GM18502 (cell line): ENCODE measurements around the gene PSME3IP1.

Experiments used
- ATAC-seq: cut with Tn5 transposase; IDR thresholded peaks from one replicate; pipeline ENCODE4 v1.9.1; 2021; ENCODE audit warnings: mild to moderate bottlenecking; ENCODE audit not compliant: unreplicated experiment, poor library complexity

The PSME3IP1 gene

DNA sequence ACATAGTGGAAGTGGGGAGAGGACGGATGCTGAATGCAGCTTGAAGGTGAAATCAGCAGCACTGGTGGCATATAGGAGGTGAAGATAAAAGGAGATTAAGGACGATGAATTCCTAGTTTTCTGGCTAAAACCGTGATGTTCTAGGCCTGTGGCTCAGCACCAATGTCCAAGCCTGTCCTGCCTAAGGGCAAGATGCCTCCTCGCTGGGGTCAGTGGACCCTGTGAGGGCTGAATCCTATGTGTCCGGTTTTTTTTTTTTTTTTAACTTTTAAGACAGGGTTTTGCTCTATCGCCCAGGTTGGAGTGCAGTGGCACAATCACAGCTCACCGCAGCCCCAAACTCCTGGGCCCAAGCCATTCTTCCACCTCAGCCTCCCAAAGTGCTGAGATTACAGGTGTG, 80.7 kb downstream of the PSME3IP1 start:
- no peak for ATAC-seq

DNA sequence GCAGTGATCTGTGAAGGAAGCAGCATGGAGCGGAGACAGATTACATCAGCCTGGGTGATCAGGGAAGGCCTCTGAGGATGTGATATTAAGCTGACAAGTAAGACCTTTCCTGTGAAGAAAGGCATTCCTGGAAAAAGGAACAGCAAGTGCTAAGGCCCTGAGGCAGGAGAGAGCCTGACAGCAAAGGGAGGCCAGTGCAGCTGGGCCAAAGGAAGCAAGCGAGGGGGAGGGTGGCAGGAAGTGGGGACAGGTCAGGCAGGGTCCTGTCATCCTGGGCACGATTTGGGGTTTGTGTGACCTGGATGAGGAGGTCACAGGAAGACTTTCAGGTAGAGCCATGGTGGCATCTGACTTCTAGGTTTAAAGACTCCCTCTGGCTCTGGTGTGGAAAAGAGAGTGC, 81.1 kb downstream of the PSME3IP1 start:
- ATAC-seq = no peak

GRCh38 chr16:57102888-57103851, 82.7 kb downstream of the PSME3IP1 start:
- no peak for ATAC-seq
